ENCODE data around the gene CARD14. TPM values are rescaled to one million over a fixed set of nuclear protein-coding genes. Genes with fewer than 3 reads are reported as not detected.

CARD14 gene
- 1 to 10 TPM in 5 of 8 experiments, under 1 TPM in 3; 0.50 to 6.1 (median 2.0) TPM for total RNA-seq

- peak in 2 of 8 experiments; percentile 20 to 25 for ATAC-seq (replicated peaks in 6 of 8)
- H3K4me3 ChIP-seq: no peak within 1 kb of the TSS
- peaks cover 0 to 5% of the 10 kb centered on the region in 2 donors for H3K4me1 ChIP-seq (replicated peaks in 1 of 2)
- WGBS, 10 experiments: 20 to 87% (median 73%) methylated on average over 2 to 7 of the region's 19 CpGs; no CpG with 5 or more reads in 4 of the 10 experiments
- in situ Hi-C loops (cut with MboI; ENCODE audit: low pct_unique_long_range_greater_than_20kb in 2 of 9, low sequenced_read_pairs in 9 of 9, unreplicated experiment in 9 of 9): no loop called here
- H3K27ac ChIP-seq: no peak within 1 kb of the TSS
Observed at GRCh38 chr17:80169784-80170500, at the start of gene CARD14. Gene CARD14 (plus strand): TSS chr17:80170030. CDS start chr17:80181439, 11,409 bp downstream.

- Histone ChIP-seq H3K27ac (no peak overlapping the region), H3K4me3 (no peak overlapping the region), H3K4me1 (replicated peaks in 1 of 2) (peaks cover 10 to 15% of the 10 kb centered on the region in 2 donors)
- 47 to 100% (median 90%) methylated on average over 3 to 14 of the region's 17 CpGs; no CpG with 5 or more reads in 6 of the 10 experiments for WGBS, 10 experiments
- ATAC-seq (replicated peaks in 6 of 8): no peak
- in situ Hi-C loops (cut with MboI; ENCODE audit: low pct_unique_long_range_greater_than_20kb in 2 of 9, low sequenced_read_pairs in 9 of 9, unreplicated experiment in 9 of 9): no loop called here
Observed at GRCh38 chr17:80122026-80122575, 47.7 kb upstream of the CARD14 start.

- WGBS, 10 experiments: 60 to 100% (median 83%) methylated on average over 1 to 4 of the region's 6 CpGs; no CpG with 5 or more reads in 5 of the 10 experiments
Observed at GRCh38 chr17:80122926-80123505, 46.8 kb upstream of the CARD14 start.

GRCh38 chr17:80123791-80124190, 46.0 kb upstream of the CARD14 start:
- ATAC-seq (replicated peaks in 6 of 8): peak in 5 of 8 experiments; percentile 4 to 59 (median 30)
- in situ Hi-C loops (cut with MboI; ENCODE audit: low pct_unique_long_range_greater_than_20kb in 2 of 9, low sequenced_read_pairs in 9 of 9, unreplicated experiment in 9 of 9): no loop called here
- Histone ChIP-seq H3K4me3 (no peak overlapping the region), H3K4me1 (replicated peaks in 1 of 2) (peaks cover 10 to 14% of the 10 kb centered on the region in 2 donors), H3K27ac (peak overlapping the region; percentile 11 to 21)
- 50 to 96% (median 78%) methylated on average over 2 to 6 of the region's 15 CpGs; no CpG with 5 or more reads in 5 of the 10 experiments for WGBS, 10 experiments

More at GRCh38 chr17:80122926-80123505, 46.8 kb upstream of the CARD14 start:
- in situ Hi-C loops (cut with MboI; ENCODE audit: low pct_unique_long_range_greater_than_20kb in 2 of 9, low sequenced_read_pairs in 9 of 9, unreplicated experiment in 9 of 9): no loop called here
- Histone ChIP-seq H3K27ac (no peak overlapping the region), H3K4me1 (replicated peaks in 1 of 2) (peaks cover 10 to 14% of the 10 kb centered on the region in 2 donors), H3K4me3 (no peak overlapping the region)
- ATAC-seq (replicated peaks in 6 of 8): no peak

- H3K4me3 ChIP-seq: no peak overlapping the region
- ATAC-seq (replicated peaks in 6 of 8): peak; percentile 9 to 94 (median 90)
- in situ Hi-C loops (cut with MboI; ENCODE audit: low pct_unique_long_range_greater_than_20kb in 2 of 9, low sequenced_read_pairs in 9 of 9, unreplicated experiment in 9 of 9): no loop called here
- WGBS, 10 experiments: 31 to 88% (median 66%) methylated on average over 4 to 11 of the region's 15 CpGs; no CpG with 5 or more reads in 5 of the 10 experiments
- H3K27ac ChIP-seq: peak overlapping the region; percentile 11 to 21
- peaks cover 10 to 12% of the 10 kb centered on the region in 2 donors for H3K4me1 ChIP-seq (replicated peaks in 1 of 2)
Observed at GRCh38 chr17:80124351-80124981, 45.4 kb upstream of the CARD14 start.

- H3K4me3 ChIP-seq: no peak overlapping the region
- 10 to 100% (median 69%) methylated on average over 1 to 13 of the region's 14 CpGs for WGBS, 10 experiments
- ATAC-seq (replicated peaks in 6 of 8): no peak
- peaks cover 10% of the 10 kb centered on the region in 2 donors for H3K4me1 ChIP-seq (replicated peaks in 1 of 2)
- in situ Hi-C loops (cut with MboI; ENCODE audit: low pct_unique_long_range_greater_than_20kb in 2 of 9, low sequenced_read_pairs in 9 of 9, unreplicated experiment in 9 of 9): no loop called here
- H3K27ac ChIP-seq: no peak overlapping the region
Observed at GRCh38 chr17:80125656-80126448, 44.0 kb upstream of the CARD14 start.

- in situ Hi-C loops (cut with MboI; ENCODE audit: low pct_unique_long_range_greater_than_20kb in 2 of 9, low sequenced_read_pairs in 9 of 9, unreplicated experiment in 9 of 9): no loop called here
- peaks cover 10% of the 10 kb centered on the region in 2 donors for H3K4me1 ChIP-seq (replicated peaks in 1 of 2)
- WGBS, 10 experiments: 29 to 83% (median 75%) methylated on average over 1 to 3 of the region's 3 CpGs; no CpG with 5 or more reads in 3 of the 10 experiments
- no peak overlapping the region for H3K4me3 ChIP-seq
- H3K27ac ChIP-seq: no peak overlapping the region
- ATAC-seq (replicated peaks in 6 of 8): no peak
Observed at GRCh38 chr17:80126449-80126715, 43.4 kb upstream of the CARD14 start.

- H3K27ac ChIP-seq: no peak overlapping the region
- in situ Hi-C loops (cut with MboI; ENCODE audit: low pct_unique_long_range_greater_than_20kb in 2 of 9, low sequenced_read_pairs in 9 of 9, unreplicated experiment in 9 of 9): no loop called here
- H3K4me1 ChIP-seq (replicated peaks in 1 of 2): peaks cover 6% of the 10 kb centered on the region in 2 donors
- 20 to 63% (median 38%) methylated on average over 1 to 4 of the region's 4 CpGs; no CpG with 5 or more reads in 1 of the 10 experiments for WGBS, 10 experiments
- H3K4me3 ChIP-seq: no peak overlapping the region
- ATAC-seq (replicated peaks in 6 of 8): peak in 1 of 8 experiments; percentile 2
Observed at GRCh38 chr17:80129006-80129565, 40.7 kb upstream of the CARD14 start.

- Histone ChIP-seq H3K27ac (no peak overlapping the region), H3K4me3 (no peak overlapping the region), H3K4me1 (replicated peaks in 1 of 2) (no peaks in the 10 kb centered on the region)
- WGBS, 10 experiments: 55 to 100% (median 92%) methylated on average over 1 to 3 of the region's 3 CpGs; no CpG with 5 or more reads in 1 of the 10 experiments
- ATAC-seq (replicated peaks in 6 of 8): no peak
- in situ Hi-C loops (cut with MboI; ENCODE audit: low pct_unique_long_range_greater_than_20kb in 2 of 9, low sequenced_read_pairs in 9 of 9, unreplicated experiment in 9 of 9): no loop called here
Observed at GRCh38 chr17:80130992-80131391, 38.8 kb upstream of the CARD14 start.

GRCh38 chr17:80132906-80133625, 36.8 kb upstream of the CARD14 start:
- Histone ChIP-seq H3K27ac (no peak overlapping the region), H3K4me3 (no peak overlapping the region), H3K4me1 (replicated peaks in 1 of 2) (no peaks in the 10 kb centered on the region)
- in situ Hi-C loops (cut with MboI; ENCODE audit: low pct_unique_long_range_greater_than_20kb in 2 of 9, low sequenced_read_pairs in 9 of 9, unreplicated experiment in 9 of 9): no loop called here
- peak in 7 of 8 experiments; percentile 4 to 48 (median 33) for ATAC-seq (replicated peaks in 6 of 8)
- 59 to 100% (median 92%) methylated on average over 1 to 4 of the region's 5 CpGs; no CpG with 5 or more reads in 3 of the 10 experiments for WGBS, 10 experiments

GRCh38 chr17:80133626-80133970, 36.2 kb upstream of the CARD14 start:
- WGBS, 10 experiments: 100% methylated on average over 1 to 3 of the region's 6 CpGs; no CpG with 5 or more reads in 4 of the 10 experiments
- no peak overlapping the region for H3K27ac ChIP-seq
- peak in 5 of 8 experiments; percentile 18 to 35 (median 21) for ATAC-seq (replicated peaks in 6 of 8)
- in situ Hi-C loops (cut with MboI; ENCODE audit: low pct_unique_long_range_greater_than_20kb in 2 of 9, low sequenced_read_pairs in 9 of 9, unreplicated experiment in 9 of 9): no loop called here
- no peak overlapping the region for H3K4me3 ChIP-seq
- no peaks in the 10 kb centered on the region for H3K4me1 ChIP-seq (replicated peaks in 1 of 2)

GRCh38 chr17:80137131-80137530, 32.7 kb upstream of the CARD14 start:
- ATAC-seq (replicated peaks in 6 of 8): peak in 2 of 8 experiments; percentile 9 to 20
- 100% methylated on average over 1 to 6 of the region's 9 CpGs; no CpG with 5 or more reads in 4 of the 10 experiments for WGBS, 10 experiments
- Histone ChIP-seq H3K27ac (no peak overlapping the region), H3K4me1 (replicated peaks in 1 of 2) (no peaks in the 10 kb centered on the region), H3K4me3 (no peak overlapping the region)
- in situ Hi-C loops (cut with MboI; ENCODE audit: low pct_unique_long_range_greater_than_20kb in 2 of 9, low sequenced_read_pairs in 9 of 9, unreplicated experiment in 9 of 9): no loop called here
